ENCODE results near the gene ZNF280D. TPM values are rescaled to one million over a fixed set of nuclear protein-coding genes. Genes with fewer than 3 reads are reported as not detected.

Gene ZNF280D
- polyA plus RNA-seq, 3 donors: 36.4 to 50.5 (median 48.1) TPM

- no peak for DNase-seq (ENCODE audit: extremely low read depth in 1 of 11, low read depth in 9 of 11, low spot score in 4 of 11)
These were observed 26.1 kb upstream of the ZNF280D start for GRCh38 chr15:56759450-56759845.

DNA sequence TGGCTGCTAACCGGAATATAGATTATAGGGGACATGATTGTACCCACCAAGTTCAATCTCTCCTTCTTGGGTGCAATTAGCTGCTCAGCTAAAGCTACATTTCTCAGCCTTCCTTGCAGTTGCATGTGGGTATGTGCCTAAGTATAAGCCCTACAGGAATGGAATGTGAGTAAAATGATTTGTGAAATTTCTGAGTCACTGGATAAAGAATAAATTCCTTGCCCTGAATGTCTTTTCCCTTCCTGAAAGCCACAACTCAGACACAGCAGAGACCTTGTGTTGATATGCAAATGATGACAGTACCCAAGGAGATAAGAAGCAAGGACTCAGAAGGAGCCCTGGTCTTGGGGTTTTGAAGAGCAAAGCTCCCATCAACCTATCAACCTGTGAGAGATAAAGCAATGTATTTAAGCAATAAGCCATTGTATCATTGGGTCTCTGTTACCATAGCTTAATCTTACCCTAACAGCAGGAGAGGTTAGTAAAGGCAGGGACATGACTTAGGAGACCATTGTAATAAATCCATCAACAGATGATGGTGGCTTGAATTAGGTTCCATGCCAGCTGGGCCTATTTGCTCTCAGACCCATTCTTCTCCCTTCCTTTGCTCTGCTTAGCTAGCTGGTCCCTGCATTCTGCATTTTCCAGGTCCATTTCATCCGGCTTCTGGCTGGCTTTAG, 25.6 kb upstream of the ZNF280D start:
- DNase-seq (ENCODE audit: extremely low read depth in 1 of 11, low read depth in 9 of 11, low spot score in 4 of 11): no peak

DNA sequence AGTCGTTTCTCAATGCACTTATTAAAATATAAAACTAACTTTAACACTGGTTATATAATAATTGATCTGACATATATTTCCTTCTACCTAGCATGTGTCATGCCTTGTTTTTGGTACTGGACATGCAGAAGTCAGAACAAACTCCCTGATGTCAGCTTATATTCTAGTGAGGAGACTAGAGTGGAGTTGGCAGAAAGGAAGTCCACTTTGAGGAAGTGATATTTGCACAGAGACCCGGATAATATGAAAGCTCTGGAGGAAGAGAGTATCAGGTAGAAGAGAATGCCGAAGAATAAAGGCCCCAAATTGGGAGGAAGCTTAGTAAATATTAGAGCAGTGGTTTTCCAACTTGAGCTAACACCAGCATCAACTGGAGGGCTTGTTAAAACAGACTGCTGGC, 24.6 kb upstream of the ZNF280D start:
- no peak for DNase-seq (ENCODE audit: extremely low read depth in 1 of 11, low read depth in 9 of 11, low spot score in 4 of 11)

- DNase-seq (ENCODE audit: extremely low read depth in 1 of 11, low read depth in 9 of 11, low spot score in 4 of 11): no peak
These were observed 21.6 kb upstream of the ZNF280D start for GRCh38 chr15:56754772-56755370.

DNA sequence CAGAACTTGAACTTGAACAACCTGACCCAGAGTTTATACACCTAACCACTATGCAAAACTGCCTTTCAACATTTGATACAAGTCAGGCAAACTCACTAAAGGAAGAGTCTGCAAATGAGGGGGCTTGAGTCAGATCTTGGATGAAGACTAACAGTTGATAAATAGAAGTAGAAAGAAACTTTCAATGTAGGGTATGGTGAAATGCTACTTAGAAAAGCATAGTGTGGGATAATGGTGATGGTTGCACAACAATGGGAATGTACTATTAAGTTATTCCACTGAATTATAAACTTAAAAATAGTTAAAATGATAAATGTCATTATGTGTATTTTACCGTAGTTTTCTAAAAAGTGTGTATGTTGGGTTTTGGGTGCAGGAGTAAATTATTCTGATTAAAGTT, 19.7 kb upstream of the ZNF280D start:
- no peak for DNase-seq (ENCODE audit: extremely low read depth in 1 of 11, low read depth in 9 of 11, low spot score in 4 of 11)

DNA sequence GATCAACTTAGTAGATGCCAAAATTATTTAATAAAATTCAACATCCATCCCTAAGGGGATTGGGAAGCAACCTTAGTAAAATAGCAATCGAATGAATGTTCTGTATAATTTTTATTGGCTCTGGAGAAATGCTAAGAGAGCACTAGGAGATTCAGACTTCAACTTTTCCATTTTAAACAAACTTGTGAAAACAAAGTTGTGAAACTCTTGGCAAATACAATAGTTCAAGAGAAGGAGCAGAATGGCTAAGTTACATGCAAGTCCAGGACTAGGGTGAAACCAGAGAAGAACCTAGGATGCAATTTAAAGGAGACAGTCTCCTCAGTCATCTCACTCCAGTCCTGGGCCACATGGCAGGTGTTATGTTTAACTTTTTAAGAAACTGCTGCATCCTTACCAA, 16.7 kb upstream of the ZNF280D start:
- DNase-seq (ENCODE audit: extremely low read depth in 1 of 11, low read depth in 9 of 11, low spot score in 4 of 11): no peak

DNA sequence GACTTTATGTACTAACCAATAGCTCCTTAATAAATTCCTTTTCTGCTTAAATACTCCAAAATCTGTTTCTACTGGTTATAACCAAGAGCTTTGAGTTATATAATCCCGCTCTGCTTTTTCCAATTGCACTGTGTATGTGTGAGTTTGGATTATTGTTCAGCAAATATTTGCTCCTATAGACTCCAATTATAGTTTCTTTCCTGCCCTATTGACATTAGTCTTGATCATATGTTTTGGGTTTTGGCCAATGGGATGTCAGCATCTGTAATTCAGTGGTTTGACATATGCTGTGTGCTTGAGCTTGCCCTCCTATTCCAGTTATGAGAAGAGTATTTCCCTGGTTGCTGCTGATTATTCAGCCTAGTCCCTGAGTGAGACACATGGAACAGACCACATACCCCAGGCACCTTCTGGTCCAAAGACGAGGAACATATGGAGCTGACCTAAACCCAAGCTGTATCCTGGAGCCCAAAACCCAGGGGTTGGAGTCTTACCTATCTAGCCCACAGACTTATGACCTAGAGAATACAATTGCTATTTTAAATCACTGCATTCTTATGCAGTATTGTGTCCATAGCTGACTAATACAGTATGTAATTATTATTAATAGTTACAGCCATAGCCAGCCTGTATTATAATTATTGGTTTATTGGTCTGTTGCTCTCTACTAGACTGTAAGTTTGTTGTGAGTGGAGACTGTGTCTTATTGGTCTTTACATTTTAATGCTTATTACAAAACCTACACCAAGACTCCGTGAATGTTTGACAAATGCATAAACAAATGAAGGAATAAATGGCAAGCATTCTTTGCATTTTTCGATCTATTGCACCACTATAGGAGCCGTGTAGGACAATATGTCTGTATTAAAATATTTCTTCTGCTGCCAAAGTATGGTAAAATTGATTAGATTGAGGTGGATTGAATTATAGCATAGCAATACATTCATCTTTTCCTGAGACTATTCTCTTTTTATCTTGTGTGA, 11.7 kb upstream of the ZNF280D start:
- DNase-seq (ENCODE audit: extremely low read depth in 1 of 11, low read depth in 9 of 11, low spot score in 4 of 11): no peak

DNA sequence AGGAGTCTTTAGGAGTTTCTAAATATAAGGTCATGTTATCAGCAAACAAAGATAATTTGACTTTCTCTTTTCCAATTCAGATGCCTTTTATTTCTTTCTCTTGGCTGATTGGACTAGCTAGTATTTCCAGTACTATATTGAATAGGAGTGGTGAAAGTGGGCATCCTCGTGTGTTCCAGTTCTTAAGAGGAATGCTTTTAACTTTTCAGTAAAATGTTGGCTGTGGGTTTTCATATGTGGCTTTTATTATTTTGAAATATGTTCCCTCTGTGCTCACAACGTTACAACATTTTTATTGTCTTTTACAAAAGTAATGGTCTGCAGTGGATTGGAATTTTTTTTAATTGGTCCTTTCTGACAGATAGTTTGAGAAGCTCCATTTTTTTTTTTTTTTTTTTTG, 8.2 kb upstream of the ZNF280D start:
- no peak for DNase-seq (ENCODE audit: extremely low read depth in 1 of 11, low read depth in 9 of 11, low spot score in 4 of 11)

GRCh38 chr15:56739964-56740640, 6.8 kb upstream of the ZNF280D start:
- DNase-seq (ENCODE audit: extremely low read depth in 1 of 11, low read depth in 9 of 11, low spot score in 4 of 11): no peak

- no peak for DNase-seq (ENCODE audit: extremely low read depth in 1 of 11, low read depth in 9 of 11, low spot score in 4 of 11)
These were observed 6.2 kb upstream of the ZNF280D start for GRCh38 chr15:56739474-56739873.

GRCh38 chr15:56737791-56738190, 4.5 kb upstream of the ZNF280D start:
- peak in 2 of 11 donors; percentile 11 to 47 for DNase-seq (ENCODE audit: extremely low read depth in 1 of 11, low read depth in 9 of 11, low spot score in 4 of 11)

- DNase-seq (ENCODE audit: extremely low read depth in 1 of 11, low read depth in 9 of 11, low spot score in 4 of 11): no peak
These were observed 3.8 kb upstream of the ZNF280D start for GRCh38 chr15:56736881-56737707.

GRCh38 chr15:56736308-56736707, 3.0 kb upstream of the ZNF280D start:
- DNase-seq (ENCODE audit: extremely low read depth in 1 of 11, low read depth in 9 of 11, low spot score in 4 of 11): peak in 1 of 11 donors; percentile 8

DNA sequence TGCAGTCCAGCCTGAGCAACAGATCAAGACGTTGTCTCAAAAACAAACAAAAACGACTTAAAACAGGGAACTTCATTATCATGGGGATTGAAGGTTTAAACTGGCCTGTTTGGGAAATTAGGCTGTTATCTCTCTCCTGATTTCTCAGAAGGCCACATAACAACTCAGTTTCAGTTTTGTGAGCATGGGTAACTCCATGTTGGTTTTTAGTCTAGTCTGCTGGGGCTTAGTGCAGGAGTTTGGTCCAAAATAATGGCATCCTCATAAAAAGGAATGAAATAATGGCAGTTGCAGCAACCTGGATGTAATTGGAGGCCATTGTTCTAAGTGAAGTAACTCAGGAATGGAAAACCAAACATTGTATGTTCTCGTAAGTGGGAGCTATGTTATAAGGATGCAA, 2.3 kb upstream of the ZNF280D start:
- DNase-seq (ENCODE audit: extremely low read depth in 1 of 11, low read depth in 9 of 11, low spot score in 4 of 11): no peak

GRCh38 chr15:56734013-56734635, 815 bp upstream of the ZNF280D start:
- DNase-seq (ENCODE audit: extremely low read depth in 1 of 11, low read depth in 9 of 11, low spot score in 4 of 11): peak in 1 of 11 donors; percentile 9

DNA sequence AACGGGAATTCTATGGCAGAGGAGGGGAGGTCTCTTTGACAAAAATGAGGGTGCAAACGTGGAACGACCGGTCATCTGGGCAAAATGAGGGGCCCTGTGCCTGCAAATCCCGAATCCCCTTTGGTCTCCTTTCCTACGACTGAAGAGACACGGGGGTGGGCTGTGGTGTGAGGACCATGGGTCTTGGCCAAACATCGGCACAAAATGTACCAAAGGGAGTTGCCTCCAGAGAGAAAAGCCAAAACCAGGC, 498 bp downstream of the ZNF280D start:
- peak in 3 of 11 donors; percentile 54 to 85 (median 68) for DNase-seq (ENCODE audit: extremely low read depth in 1 of 11, low read depth in 9 of 11, low spot score in 4 of 11)

- DNase-seq (ENCODE audit: extremely low read depth in 1 of 11, low read depth in 9 of 11, low spot score in 4 of 11): peak in 1 of 11 donors; percentile 64
These were observed 999 bp downstream of the ZNF280D start for GRCh38 chr15:56732135-56732885.

DNA sequence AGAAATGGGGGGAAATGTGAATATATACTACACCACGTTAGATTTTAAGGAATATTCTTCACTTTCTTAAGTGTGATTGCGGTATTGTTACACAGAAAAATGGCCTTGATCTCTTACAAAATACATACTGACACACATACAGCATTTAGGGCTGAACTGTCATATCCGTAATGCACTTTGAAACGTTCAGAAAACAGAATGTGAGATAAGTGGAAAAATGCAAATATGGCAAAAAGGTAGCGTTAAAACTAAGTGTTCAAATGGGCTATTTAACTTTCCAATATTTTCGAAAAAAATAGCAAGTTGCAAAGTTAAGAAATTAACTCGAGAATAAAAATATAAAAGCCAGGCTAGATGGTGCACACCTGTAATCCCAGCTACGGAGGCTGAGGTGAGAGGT, 1.8 kb downstream of the ZNF280D start:
- no peak for DNase-seq (ENCODE audit: extremely low read depth in 1 of 11, low read depth in 9 of 11, low spot score in 4 of 11)

Data from renal cortex interstitium (tissue), 11 donors.